ENCODE data around the gene EPHA2.
A peak's percentile ranks its signal among the peaks of the same experiment; 100 is the strongest.
"Not testable (repeated sequence)": the region's sequence is repeated elsewhere in the genome, so short reads cannot be mapped to it uniquely, and the experiment has no call there.

EPHA2 gene

GRCh38 chr1:16112596-16113555 is 43.0 kb downstream of the EPHA2 start:
- in situ Hi-C loops (cut with HindIII; ENCODE audit: low pct_ligation_motif_present, low sequenced_read_pairs) = no loop called here
- H3K4me3 ChIP-seq (ENCODE audit: low read depth, low read length) = no peak overlapping the region
- no peaks in the 10 kb centered on the region for H3K27me3 ChIP-seq (replicated peaks)
- no peaks in the 10 kb centered on the region for H3K36me3 ChIP-seq (replicated peaks)
- no peak for TF ChIP-seq CTCF (IDR thresholded peaks at IDR 0.05; ENCODE audit: low read depth, low read length, missing control alignments)
- DNase-seq = no peak
- H3K27ac ChIP-seq = no peak overlapping the region

GRCh38 chr1:16111771-16112595 is 43.9 kb downstream of the EPHA2 start:
- Histone ChIP-seq H3K4me3 (ENCODE audit: low read depth, low read length) (no peak overlapping the region), H3K36me3 (replicated peaks) (no peaks in the 10 kb centered on the region), H3K27ac (no peak overlapping the region), H3K27me3 (replicated peaks) (no peaks in the 10 kb centered on the region)
- in situ Hi-C loops (cut with HindIII; ENCODE audit: low pct_ligation_motif_present, low sequenced_read_pairs) = no loop called here
- no peak for TF ChIP-seq CTCF (IDR thresholded peaks at IDR 0.05; ENCODE audit: low read depth, low read length, missing control alignments)
- DNase-seq = peak; percentile 66

- Histone ChIP-seq H3K4me3 (ENCODE audit: low read depth, low read length) (no peak overlapping the region), H3K27ac (no peak overlapping the region), H3K27me3 (replicated peaks) (no peaks in the 10 kb centered on the region), H3K36me3 (replicated peaks) (no peaks in the 10 kb centered on the region)
- DNase-seq = no peak
- in situ Hi-C loops (cut with HindIII; ENCODE audit: low pct_ligation_motif_present, low sequenced_read_pairs) = no loop called here
- no peak for TF ChIP-seq CTCF (IDR thresholded peaks at IDR 0.05; ENCODE audit: low read depth, low read length, missing control alignments)
These were observed 45.0 kb downstream of the EPHA2 start for GRCh38 chr1:16110884-16111283.

GRCh38 chr1:16110456-16110855 is 45.4 kb downstream of the EPHA2 start:
- Histone ChIP-seq H3K27me3 (replicated peaks) (no peaks in the 10 kb centered on the region), H3K4me3 (ENCODE audit: low read depth, low read length) (no peak overlapping the region), H3K36me3 (replicated peaks) (no peaks in the 10 kb centered on the region), H3K27ac (no peak overlapping the region)
- DNase-seq = no peak
- in situ Hi-C loops (cut with HindIII; ENCODE audit: low pct_ligation_motif_present, low sequenced_read_pairs) = no loop called here
- TF ChIP-seq CTCF (IDR thresholded peaks at IDR 0.05; ENCODE audit: low read depth, low read length, missing control alignments) = no peak

GRCh38 chr1:16109571-16109970 is 46.3 kb downstream of the EPHA2 start:
- in situ Hi-C loops (cut with HindIII; ENCODE audit: low pct_ligation_motif_present, low sequenced_read_pairs) = no loop called here
- Histone ChIP-seq H3K36me3 (replicated peaks) (no peaks in the 10 kb centered on the region), H3K27me3 (replicated peaks) (no peaks in the 10 kb centered on the region), H3K27ac (no peak overlapping the region), H3K4me3 (ENCODE audit: low read depth, low read length) (no peak overlapping the region)
- no peak for TF ChIP-seq CTCF (IDR thresholded peaks at IDR 0.05; ENCODE audit: low read depth, low read length, missing control alignments)
- DNase-seq = no peak

GRCh38 chr1:16107039-16107438 is 48.8 kb downstream of the EPHA2 start:
- DNase-seq; in situ Hi-C loops (cut with HindIII; ENCODE audit: low pct_ligation_motif_present, low sequenced_read_pairs); H3K27me3 ChIP-seq (replicated peaks): not testable (repeated sequence)

More at GRCh38 chr1:16107039-16107438, 48.8 kb downstream of the EPHA2 start:
- not testable (repeated sequence) for H3K4me3 ChIP-seq (ENCODE audit: low read depth, low read length); H3K36me3 ChIP-seq (replicated peaks); H3K27ac ChIP-seq

Data from brain microvascular endothelial cell (primary cell).